NCI-H2227 (cell line): ENCODE results near the gene DLAT.
"Not testable (repeated sequence)": the region's sequence is repeated elsewhere in the genome, so short reads cannot be mapped to it uniquely, and the experiment has no call there.

Experiments
- DNase-seq: peaks from one replicate; lab custom pipeline; 2025; ENCODE audit not compliant: unreplicated experiment; lab: John Stamatoyannopoulos, UW

Gene DLAT

GRCh38 chr11:112004389-112004788, 20.8 kb upstream of the DLAT start:
- no peak for DNase-seq

DNA sequence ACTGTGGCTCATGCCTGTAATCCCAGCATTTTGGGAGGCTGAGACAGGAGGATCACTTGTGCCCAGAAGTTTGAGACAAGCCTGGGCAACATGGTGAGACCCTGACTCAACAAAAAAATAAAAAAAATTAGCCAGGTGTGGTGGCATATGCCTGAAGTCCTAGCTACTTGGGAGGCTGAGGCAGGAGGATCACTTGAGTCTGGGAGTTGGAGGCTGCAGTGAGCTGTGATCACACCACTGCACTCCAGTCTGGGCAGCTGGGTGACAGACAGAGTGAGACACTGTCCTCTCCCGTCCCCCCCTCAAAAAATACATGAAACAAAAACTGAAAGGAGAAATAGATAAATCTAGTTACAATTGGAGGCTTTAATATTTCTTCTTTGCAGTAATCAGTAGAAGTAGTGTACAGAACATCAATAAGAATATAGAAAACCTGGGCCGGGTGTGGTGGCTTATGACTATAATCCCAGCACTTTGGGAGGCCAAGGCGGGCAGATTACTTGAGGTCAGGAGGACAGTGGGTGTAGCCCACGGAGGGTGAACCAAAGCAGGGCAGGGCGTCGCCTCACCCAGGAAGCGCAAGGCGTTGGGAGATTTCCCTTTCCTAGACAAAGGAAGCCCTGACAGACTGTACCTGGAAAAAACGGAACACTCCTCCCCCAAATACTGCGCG, 19.6 kb upstream of the DLAT start:
- DNase-seq = no peak

GRCh38 chr11:112006095-112006441, 19.1 kb upstream of the DLAT start:
- DNase-seq = not testable (repeated sequence)

DNA sequence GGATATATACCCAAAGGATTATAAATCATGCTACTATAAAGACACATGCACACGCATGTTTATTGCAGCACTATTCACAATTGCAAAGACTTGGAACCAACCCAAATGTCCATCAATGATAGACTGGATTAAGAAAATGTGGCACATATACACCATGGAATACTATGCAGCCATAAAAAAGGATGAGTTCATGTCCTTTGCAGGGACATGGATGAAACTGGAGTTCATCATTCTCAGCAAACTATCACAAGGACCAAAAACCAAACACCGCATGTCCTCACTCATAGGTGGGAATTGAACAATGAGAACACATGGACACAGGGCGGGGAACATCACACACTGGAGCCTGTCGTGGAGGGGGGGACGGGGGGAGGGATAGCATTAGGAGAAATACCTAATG, 13.8 kb upstream of the DLAT start:
- DNase-seq = not testable (repeated sequence)

DNA sequence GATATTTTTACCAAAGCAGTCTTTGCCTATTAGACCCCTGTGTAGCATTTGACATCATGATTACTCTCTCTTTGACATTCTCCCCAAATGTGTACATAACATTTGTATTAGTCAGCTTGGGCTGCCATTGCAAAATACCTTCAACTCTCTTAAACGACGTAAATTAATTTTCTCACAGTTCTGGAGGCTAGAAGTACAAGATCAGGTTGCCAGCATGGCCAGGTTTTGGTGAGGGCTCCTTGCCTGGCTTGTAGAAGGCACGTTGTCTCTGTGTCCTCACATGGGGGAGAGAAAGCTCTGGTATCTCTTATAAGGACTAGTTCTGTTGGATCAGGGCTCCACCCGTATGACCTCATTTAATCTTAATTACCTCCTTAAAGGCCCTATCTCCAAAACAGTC, 12.3 kb upstream of the DLAT start:
- no peak for DNase-seq

- no peak for DNase-seq
These were observed 11.6 kb upstream of the DLAT start for GRCh38 chr11:112013497-112014164.

- DNase-seq = no peak
These were observed 9.0 kb upstream of the DLAT start for GRCh38 chr11:112016088-112016764.

- no peak for DNase-seq
These were observed 8.3 kb upstream of the DLAT start for GRCh38 chr11:112016765-112017376.

DNA sequence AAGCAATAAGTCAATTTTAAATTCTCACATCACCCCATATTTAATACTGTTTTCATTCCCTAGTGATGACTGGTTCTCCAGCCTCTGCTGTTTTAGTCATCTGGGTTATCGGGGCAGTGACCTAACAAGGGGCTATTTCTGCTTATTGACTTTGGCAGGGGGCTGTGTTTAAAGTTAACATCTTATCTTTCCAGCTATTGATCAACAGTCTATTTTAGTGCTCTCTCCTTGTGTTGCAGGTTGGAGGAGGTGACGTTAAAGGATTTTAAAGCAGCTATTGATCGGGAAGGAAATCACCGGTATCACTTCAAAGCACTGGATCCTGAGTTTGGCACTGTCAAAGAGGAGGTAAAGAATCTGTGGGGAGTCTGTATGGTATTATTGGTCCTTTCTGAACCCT, 7.7 kb upstream of the DLAT start:
- no peak for DNase-seq

DNA sequence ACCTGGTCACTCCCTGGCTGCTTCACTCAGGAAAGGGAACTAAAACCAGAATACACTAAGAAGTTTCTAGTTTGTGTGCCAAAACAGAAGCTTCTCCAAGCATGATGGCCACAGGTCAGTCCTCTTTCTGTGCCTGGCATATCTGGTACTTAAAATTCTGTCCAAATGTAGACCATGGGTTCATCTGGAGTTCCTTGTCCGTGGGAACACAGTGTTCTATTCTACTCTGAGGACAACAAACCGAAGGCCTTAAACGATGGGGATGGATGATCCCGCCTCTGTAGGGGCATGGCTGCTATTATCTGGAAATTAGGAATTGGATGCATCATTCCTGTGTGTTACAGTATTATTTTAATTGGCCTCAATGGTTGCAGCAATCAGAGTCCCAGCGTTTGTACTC, 6.1 kb upstream of the DLAT start:
- DNase-seq = no peak

DNA sequence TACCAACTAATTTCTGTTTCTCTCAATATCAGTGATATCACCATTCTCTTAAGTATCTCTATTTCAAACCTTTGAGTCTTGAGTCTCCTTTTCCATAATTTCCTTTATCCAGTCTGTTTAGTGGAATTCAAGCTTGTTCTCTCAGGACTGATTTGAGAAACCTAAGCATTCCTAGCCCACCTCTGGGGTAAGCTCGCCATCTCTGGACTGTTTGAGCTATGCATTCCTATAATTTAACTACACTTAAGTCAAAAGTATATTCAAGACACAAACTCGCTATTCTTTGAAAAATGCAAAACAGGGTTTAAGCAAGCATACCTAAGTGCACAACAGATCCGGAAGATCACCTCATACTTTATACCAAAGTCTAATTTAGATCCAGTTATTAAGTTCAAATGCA, 2.1 kb upstream of the DLAT start:
- no peak for DNase-seq

- DNase-seq = peak; percentile 2
These were observed 933 bp upstream of the DLAT start for GRCh38 chr11:112024178-112024772.

GRCh38 chr11:112025707-112026106, 499 bp downstream of the DLAT start:
- peak; percentile 36 for DNase-seq

DNA sequence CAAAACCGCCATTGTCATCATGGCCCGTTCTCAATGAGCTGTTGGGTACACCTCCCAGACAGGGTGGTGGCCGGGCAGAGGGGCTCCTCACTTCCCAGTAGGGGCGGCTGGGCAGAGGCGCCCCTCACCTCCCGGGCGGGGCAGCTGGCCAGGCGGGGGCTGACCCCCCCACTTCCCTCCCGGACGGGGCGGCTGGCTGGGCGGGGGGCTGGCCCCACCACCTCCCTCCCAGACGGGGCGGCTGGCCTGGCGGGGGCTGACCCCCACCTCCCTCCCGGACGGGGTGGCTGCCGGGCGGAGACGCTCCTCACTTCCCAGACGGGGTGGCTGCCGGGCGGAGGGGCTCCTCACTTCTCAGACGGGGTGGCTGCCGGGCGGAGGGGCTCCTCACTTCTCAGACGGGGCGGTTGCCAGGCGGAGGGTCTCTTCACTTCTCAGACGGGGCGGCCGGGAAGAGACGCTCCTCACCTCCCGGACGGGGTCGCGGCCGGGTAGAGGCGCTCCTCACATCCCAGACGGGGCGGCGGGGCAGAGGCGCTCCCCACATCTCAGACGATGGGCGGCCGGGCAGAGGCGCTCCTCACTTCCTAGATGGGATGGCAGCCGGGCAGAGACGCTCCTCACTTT, 1.7 kb downstream of the DLAT start:
- not testable (repeated sequence) for DNase-seq

GRCh38 chr11:112029460-112029859, 4.3 kb downstream of the DLAT start:
- DNase-seq = no peak

DNA sequence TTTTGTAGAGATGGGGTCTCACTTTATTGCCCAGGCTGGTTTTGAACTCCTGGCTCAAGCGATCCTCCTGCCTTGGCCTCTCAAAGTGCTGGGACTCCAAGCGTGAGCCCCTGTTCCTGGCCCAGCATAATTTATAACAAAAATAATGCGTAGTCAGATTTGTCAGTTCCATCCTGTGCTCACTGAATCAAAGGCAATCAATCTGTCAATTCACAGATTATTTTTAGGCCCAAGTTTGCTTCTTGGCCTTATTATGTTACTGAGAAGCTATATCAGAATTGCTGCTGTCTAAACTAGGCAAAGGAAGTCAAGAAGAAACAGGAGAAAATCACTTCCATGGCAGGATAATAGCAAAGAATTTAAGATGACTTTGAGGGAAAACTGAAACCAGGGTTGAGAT, 8.7 kb downstream of the DLAT start:
- DNase-seq = no peak

- DNase-seq = no peak
These were observed 12.3 kb downstream of the DLAT start for GRCh38 chr11:112037527-112037926.

- DNase-seq = no peak
These were observed 17.2 kb downstream of the DLAT start for GRCh38 chr11:112042161-112042960.

DNA sequence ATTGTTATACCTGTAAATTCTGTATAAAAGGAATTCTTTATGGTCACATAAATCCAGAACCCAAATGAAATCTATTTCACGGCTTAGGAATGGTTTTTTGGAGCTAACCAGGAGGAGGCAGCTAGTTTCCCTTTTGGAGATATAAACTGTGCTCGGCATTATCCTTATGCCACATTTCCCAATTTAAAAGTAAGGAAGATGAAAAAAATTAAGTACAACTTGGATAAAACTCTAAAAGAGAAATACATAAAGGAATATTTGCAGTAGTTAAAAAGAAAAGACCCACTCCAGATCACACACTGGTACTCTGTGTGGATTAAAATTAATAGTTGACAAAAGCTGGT, 17.7 kb downstream of the DLAT start:
- DNase-seq = no peak

DNA sequence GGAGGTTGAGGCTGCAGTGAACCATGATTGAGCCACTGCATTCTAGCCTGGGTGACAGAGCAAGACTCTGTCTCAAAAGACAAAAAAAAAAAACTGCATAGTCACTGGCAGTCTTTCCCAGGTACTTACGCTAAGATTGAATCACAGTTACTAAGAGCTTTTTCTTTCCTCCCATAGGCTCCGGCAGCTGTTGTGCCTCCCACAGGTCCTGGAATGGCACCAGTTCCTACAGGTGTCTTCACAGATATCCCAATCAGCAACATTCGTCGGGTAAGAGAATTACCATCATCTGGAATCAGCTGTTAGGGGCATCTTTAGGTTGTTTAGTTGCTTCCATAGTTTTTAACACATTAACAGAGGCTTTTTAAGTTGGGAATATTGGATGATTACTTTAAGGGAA, 19.8 kb downstream of the DLAT start:
- DNase-seq = no peak
